Neural cell (in vitro differentiated cells): Measurements from ENCODE around the gene PLXNA4.

Experiments
- EZH2 ChIP-seq: fragments of 200-600, 300-800 bp; shearing (Covaris generic), sonication (generic); IDR thresholded peaks from 2 replicates; pipeline ENCODE4 v1.6.1; 2014; ENCODE audit warnings: antibody characterized with exemption, low read length, borderline replicate concordance, mild to moderate bottlenecking; ENCODE audit not compliant: insufficient read depth, poor library complexity, severe bottlenecking
- TF ChIP-seq, protein P1 (sequence below): fragments of 450-650 bp; IDR thresholded peaks from 2 replicates; pipeline ENCODE4 v1.5.1; 2014; ENCODE audit warnings: antibody characterized with exemption, mild to moderate bottlenecking, moderate library complexity; ENCODE audit not compliant: poor library complexity, severe bottlenecking

DNA sequence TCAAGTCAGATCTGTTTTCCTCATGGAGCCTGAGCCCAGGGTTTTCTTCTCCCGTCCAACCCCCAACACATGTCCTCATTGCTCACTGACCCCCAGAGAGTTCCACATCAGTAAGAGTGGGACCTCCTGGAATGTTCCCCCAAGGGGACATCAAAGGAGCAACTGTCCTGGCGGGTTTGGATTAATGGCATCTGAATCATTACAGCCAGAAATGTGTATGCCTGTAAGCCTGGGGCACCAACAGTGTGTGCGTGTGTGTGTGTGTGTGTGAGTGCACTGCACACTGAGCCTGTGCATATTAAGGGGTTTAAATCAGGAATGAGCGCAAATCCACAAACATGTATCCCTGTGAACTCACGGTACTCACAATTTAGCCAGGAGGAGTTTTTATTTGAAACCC lies 222.3 kb downstream of the PLXNA4 start:
- TF ChIP-seq, protein P1, sequence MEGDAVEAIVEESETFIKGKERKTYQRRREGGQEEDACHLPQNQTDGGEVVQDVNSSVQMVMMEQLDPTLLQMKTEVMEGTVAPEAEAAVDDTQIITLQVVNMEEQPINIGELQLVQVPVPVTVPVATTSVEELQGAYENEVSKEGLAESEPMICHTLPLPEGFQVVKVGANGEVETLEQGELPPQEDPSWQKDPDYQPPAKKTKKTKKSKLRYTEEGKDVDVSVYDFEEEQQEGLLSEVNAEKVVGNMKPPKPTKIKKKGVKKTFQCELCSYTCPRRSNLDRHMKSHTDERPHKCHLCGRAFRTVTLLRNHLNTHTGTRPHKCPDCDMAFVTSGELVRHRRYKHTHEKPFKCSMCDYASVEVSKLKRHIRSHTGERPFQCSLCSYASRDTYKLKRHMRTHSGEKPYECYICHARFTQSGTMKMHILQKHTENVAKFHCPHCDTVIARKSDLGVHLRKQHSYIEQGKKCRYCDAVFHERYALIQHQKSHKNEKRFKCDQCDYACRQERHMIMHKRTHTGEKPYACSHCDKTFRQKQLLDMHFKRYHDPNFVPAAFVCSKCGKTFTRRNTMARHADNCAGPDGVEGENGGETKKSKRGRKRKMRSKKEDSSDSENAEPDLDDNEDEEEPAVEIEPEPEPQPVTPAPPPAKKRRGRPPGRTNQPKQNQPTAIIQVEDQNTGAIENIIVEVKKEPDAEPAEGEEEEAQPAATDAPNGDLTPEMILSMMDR = no peak
- TF ChIP-seq EZH2 = no peak
